HK-2 (cell line): Measurements from ENCODE around the gene DYNLT5.
"Not testable (repeated sequence)": the region's sequence is repeated elsewhere in the genome, so short reads cannot be mapped to it uniquely, and the experiment has no call there.

Source experiments
- DNase-seq: peaks from one replicate; pipeline ENCODE4 v3.0.0-alpha.2; 2018; ENCODE audit not compliant: unreplicated experiment

The DYNLT5 gene

DNA sequence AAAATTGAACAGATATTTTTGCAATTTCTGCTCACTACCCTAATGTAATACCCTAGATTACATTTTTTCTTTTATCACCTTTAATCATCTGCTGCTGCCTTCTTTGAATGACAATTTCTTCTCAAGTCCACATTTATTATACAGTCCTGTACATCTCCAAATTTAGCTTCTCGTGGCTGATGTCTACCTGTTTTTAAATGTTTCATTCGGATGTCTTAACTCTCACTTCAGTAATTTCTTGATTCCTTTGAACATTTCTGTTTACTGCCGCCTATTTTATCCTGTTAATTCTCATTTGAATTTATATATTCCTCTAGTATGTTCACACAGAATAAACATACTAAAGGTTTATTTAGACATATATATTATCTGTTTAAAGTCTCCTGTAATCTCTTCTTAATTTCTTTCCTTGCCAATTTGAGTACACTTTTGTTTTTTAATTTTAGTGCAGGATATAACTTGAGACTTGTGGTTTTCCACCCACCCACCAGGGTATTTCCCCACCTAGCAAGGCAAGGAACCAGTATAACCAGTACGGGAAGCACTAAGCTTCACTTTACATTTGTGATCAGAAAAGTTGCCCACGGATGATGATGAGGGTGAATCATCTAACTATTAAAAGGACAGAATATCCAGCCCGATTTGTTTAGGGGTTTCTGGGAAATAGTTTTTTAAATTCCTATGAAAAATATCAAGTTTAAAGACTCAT is 36.1 kb downstream of the DYNLT5 start:
- no peak for DNase-seq

- no peak for DNase-seq
Measured at GRCh38 chr1:66791621-66792610, 39.7 kb downstream of the DYNLT5 start.

DNA sequence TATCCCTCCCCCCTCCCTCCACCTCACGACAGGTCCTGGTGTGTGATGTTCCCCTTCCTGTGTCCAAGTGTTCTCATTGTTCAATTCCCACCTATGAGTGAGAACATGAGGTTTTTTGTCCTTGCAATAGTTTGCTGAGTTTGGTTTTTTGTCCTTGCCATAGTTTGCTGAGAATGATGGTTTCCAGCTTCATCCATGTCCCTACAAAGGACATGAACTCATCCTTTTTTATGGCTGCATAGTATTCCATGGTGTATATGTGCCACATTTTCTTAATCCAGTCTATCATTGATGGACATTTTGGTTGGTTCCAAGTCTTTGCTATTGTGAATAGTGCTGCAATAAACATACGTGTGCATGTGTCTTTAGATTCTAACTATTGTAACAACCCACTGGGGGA is 43.6 kb downstream of the DYNLT5 start:
- not testable (repeated sequence) for DNase-seq

DNA sequence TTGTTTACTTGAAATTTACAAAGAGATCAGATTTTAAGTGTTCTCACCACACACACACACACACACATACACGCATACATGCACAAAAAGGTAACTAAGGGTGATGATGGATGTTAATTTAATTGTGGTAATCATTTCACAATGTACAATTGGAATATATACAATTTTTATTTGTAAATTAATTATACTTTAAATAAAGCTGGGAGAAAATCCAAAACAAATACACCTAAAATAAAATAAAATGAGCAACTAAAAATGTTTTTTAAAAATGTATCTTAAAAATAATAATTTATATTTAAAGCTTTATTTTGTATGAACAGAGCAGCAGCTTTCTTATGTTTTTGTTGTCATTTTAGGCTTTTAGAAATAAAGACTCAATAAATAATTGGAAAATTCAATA is 57.0 kb downstream of the DYNLT5 start:
- no peak for DNase-seq

- no peak for DNase-seq
Measured at GRCh38 chr1:66809736-66810326, 57.6 kb downstream of the DYNLT5 start.

GRCh38 chr1:66824771-66825170 is 72.5 kb downstream of the DYNLT5 start:
- DNase-seq = no peak
